C4-2B (cell line): Measurements from ENCODE around the gene IRF1.

Experiments used
- ZFX ChIP-seq: fragments of 450-650 bp; IDR thresholded peaks from 2 replicates; pipeline ENCODE4 v1.6.1; 2017
- TF ChIP-seq, protein P1 (sequence below): fragments of 450-650 bp; conservative IDR thresholded peaks from 2 replicates; pipeline ENCODE4 v1.5.1; 2017; ENCODE audit warnings: mild to moderate bottlenecking

DNA sequence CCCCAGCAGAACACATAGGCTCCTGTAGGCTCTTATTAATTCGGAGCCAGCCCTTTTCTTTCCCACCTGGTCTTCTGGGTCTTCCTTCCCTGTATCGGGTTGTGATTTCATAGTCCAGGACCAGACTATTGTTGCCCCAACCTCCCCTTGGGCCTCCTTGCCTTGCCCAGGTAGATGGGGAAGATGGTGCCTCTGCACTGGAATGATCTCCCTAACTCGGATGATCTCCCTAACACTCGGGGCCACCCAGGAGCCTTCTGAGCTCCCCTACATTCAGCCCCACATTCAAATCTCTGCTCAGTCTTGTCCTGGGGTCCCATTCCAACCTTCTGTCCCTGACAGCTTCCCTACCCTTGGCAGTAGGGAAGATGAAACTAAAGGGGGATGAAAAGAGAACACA is 2.7 kb upstream of the IRF1 start:
- TF ChIP-seq, protein P1, sequence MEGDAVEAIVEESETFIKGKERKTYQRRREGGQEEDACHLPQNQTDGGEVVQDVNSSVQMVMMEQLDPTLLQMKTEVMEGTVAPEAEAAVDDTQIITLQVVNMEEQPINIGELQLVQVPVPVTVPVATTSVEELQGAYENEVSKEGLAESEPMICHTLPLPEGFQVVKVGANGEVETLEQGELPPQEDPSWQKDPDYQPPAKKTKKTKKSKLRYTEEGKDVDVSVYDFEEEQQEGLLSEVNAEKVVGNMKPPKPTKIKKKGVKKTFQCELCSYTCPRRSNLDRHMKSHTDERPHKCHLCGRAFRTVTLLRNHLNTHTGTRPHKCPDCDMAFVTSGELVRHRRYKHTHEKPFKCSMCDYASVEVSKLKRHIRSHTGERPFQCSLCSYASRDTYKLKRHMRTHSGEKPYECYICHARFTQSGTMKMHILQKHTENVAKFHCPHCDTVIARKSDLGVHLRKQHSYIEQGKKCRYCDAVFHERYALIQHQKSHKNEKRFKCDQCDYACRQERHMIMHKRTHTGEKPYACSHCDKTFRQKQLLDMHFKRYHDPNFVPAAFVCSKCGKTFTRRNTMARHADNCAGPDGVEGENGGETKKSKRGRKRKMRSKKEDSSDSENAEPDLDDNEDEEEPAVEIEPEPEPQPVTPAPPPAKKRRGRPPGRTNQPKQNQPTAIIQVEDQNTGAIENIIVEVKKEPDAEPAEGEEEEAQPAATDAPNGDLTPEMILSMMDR = no peak
- TF ChIP-seq ZFX = no peak
